SK-N-SH treated with all-trans-retinoic acid at 6 μM for 48 hours (cell line): ENCODE data around the gene USP12.

ENCODE experiments used
- ESRRG ChIP-seq: fragments of 250-450 bp; sonication (Bioruptor Pico); IDR thresholded peaks from 2 replicates; pipeline ENCODE4 v1.6.1; 2021; ENCODE audit warnings: mild to moderate bottlenecking
- SNAI2 ChIP-seq: fragments of 250-450 bp; sonication (Bioruptor Pico); IDR thresholded peaks from 2 replicates; pipeline ENCODE4 v1.5.0; 2020; ENCODE audit warnings: mild to moderate bottlenecking, moderate library complexity
- TOX ChIP-seq: fragments of 250-450 bp; sonication (Bioruptor Pico); IDR thresholded peaks from 2 replicates; pipeline ENCODE4 v1.8.0; 2021; ENCODE audit warnings: mild to moderate bottlenecking, moderate library complexity, borderline replicate concordance
- ZC3H10 ChIP-seq: fragments of 250-450 bp; sonication (Bioruptor Pico); IDR thresholded peaks from 2 replicates; pipeline ENCODE4 v1.5.1; 2021; ENCODE audit warnings: mild to moderate bottlenecking, moderate library complexity
- ZFP3 ChIP-seq: fragments of 250-450 bp; sonication (Bioruptor Pico); IDR thresholded peaks from 2 replicates; pipeline ENCODE4 v1.5.0; 2020; ENCODE audit warnings: mild to moderate bottlenecking, moderate library complexity
- TF ChIP-seq, protein P1 (sequence below): fragments of 250-450 bp; sonication (Bioruptor Pico); IDR thresholded peaks from 2 replicates; pipeline ENCODE4 v1.5.1; 2020; ENCODE audit warnings: low read depth, mild to moderate bottlenecking, moderate library complexity

- no peak for TF ChIP-seq SNAI2
- TF ChIP-seq ZC3H10 (CRISPR knock-in tag): no peak
- TF ChIP-seq ZFP3 (CRISPR knock-in tag): no peak
- no peak for TF ChIP-seq TOX (CRISPR knock-in tag)
- no peak for TF ChIP-seq ESRRG (CRISPR knock-in tag)
- TF ChIP-seq, protein P1, sequence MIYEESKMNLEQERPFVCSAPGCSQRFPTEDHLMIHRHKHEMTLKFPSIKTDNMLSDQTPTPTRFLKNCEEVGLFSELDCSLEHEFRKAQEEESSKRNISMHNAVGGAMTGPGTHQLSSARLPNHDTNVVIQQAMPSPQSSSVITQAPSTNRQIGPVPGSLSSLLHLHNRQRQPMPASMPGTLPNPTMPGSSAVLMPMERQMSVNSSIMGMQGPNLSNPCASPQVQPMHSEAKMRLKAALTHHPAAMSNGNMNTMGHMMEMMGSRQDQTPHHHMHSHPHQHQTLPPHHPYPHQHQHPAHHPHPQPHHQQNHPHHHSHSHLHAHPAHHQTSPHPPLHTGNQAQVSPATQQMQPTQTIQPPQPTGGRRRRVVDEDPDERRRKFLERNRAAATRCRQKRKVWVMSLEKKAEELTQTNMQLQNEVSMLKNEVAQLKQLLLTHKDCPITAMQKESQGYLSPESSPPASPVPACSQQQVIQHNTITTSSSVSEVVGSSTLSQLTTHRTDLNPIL (CRISPR knock-in tag): no peak
Observed at GRCh38 chr13:27141746-27142145, 29.9 kb downstream of the USP12 start.
